Ectodermal cell (in vitro differentiated cells): ENCODE measurements around the gene PYGB.

ENCODE experiments used
- H3K27ac ChIP-seq: 2 replicates; pipeline ENCODE4 v1.7.0; 2013; ENCODE audit warnings: mild to moderate bottlenecking, low read depth, low read length; ENCODE audit not compliant: insufficient read depth, poor library complexity, severe bottlenecking
- H3K27me3 ChIP-seq: 2 replicates; pipeline ENCODE4 v1.7.0; 2013; ENCODE audit warnings: mild to moderate bottlenecking, low read length; ENCODE audit not compliant: insufficient read depth, control insufficient read depth, poor library complexity, severe bottlenecking
- H3K36me3 ChIP-seq: one replicate; pipeline ENCODE4 v1.7.0; 2013; ENCODE audit warnings: low read length; ENCODE audit not compliant: control insufficient read depth, insufficient read depth
- H3K4me1 ChIP-seq: one replicate; pipeline ENCODE4 v1.7.0; 2013; ENCODE audit warnings: low read length; ENCODE audit not compliant: control insufficient read depth, insufficient read depth
- H3K4me3 ChIP-seq: 2 replicates; pipeline ENCODE4 v1.7.0; 2013; ENCODE audit warnings: low read depth, low read length, control low read depth; ENCODE audit not compliant: insufficient read depth
- H3K9me3 ChIP-seq: 2 replicates; pipeline ENCODE4 v1.7.0; 2013; ENCODE audit warnings: mild to moderate bottlenecking, low read length, moderate library complexity; ENCODE audit not compliant: control insufficient read depth
- WGBS, 2 experiments: methylation state at CpG; one replicate each; pipeline ENCODE4 v1.1.7; 2013; ENCODE audit warnings: missing lambda C conversion rate in 2 of 2; 5-methylcytosine and 5-hydroxymethylcytosine counted together

The PYGB gene

GRCh38 chr20:25277941-25278521 lies 30.1 kb downstream of the PYGB start:
- H3K36me3 ChIP-seq: peaks cover 18% of the 10 kb centered on the region
- no peak overlapping the region for H3K4me3 ChIP-seq
- H3K9me3 ChIP-seq: no peaks in the 10 kb centered on the region
- no peaks in the 10 kb centered on the region for H3K4me1 ChIP-seq
- H3K27me3 ChIP-seq: no peaks in the 10 kb centered on the region
- H3K27ac ChIP-seq: no peak overlapping the region
- WGBS, 2 experiments: 93 to 94% methylated on average over 19 of the region's 19 CpGs

- Histone ChIP-seq H3K36me3 (peaks cover 16% of the 10 kb centered on the region), H3K9me3 (no peaks in the 10 kb centered on the region), H3K4me1 (no peaks in the 10 kb centered on the region), H3K27me3 (no peaks in the 10 kb centered on the region), H3K4me3 (no peak overlapping the region), H3K27ac (no peak overlapping the region)
- WGBS, 2 experiments: 94% methylated on average over 26 of the region's 26 CpGs
Measured at GRCh38 chr20:25278636-25279361, 30.9 kb downstream of the PYGB start.

- Histone ChIP-seq H3K4me1 (no peaks in the 10 kb centered on the region), H3K27ac (no peak overlapping the region), H3K4me3 (no peak overlapping the region), H3K36me3 (peaks cover 22% of the 10 kb centered on the region), H3K9me3 (no peaks in the 10 kb centered on the region), H3K27me3 (no peaks in the 10 kb centered on the region)
- WGBS, 2 experiments: 94 to 97% methylated on average over 9 of the region's 9 CpGs
Measured at GRCh38 chr20:25279403-25279802, 31.5 kb downstream of the PYGB start.

GRCh38 chr20:25280051-25280573 lies 32.2 kb downstream of the PYGB start:
- Histone ChIP-seq H3K27ac (no peak overlapping the region), H3K36me3 (peaks cover 27% of the 10 kb centered on the region), H3K9me3 (no peaks in the 10 kb centered on the region), H3K4me3 (no peak overlapping the region), H3K4me1 (no peaks in the 10 kb centered on the region), H3K27me3 (no peaks in the 10 kb centered on the region)
- WGBS, 2 experiments: 95 to 96% methylated on average over 15 of the region's 15 CpGs

- peaks cover 32% of the 10 kb centered on the region for H3K36me3 ChIP-seq
- H3K4me3 ChIP-seq: no peak overlapping the region
Measured at GRCh38 chr20:25280574-25281535, 33.0 kb downstream of the PYGB start.

GRCh38 chr20:25281541-25281991 lies 33.7 kb downstream of the PYGB start:
- H3K4me1 ChIP-seq: no peaks in the 10 kb centered on the region
- no peaks in the 10 kb centered on the region for H3K27me3 ChIP-seq
- peaks cover 36% of the 10 kb centered on the region for H3K36me3 ChIP-seq
- no peak overlapping the region for H3K4me3 ChIP-seq
- WGBS, 2 experiments: 94 to 96% methylated on average over 21 of the region's 21 CpGs
- no peaks in the 10 kb centered on the region for H3K9me3 ChIP-seq
- no peak overlapping the region for H3K27ac ChIP-seq

More at GRCh38 chr20:25280574-25281535, 33.0 kb downstream of the PYGB start:
- H3K27me3 ChIP-seq: no peaks in the 10 kb centered on the region
- no peaks in the 10 kb centered on the region for H3K9me3 ChIP-seq
- no peaks in the 10 kb centered on the region for H3K4me1 ChIP-seq
- no peak overlapping the region for H3K27ac ChIP-seq
- 95 to 96% methylated on average over 33 of the region's 33 CpGs for WGBS, 2 experiments

GRCh38 chr20:25282034-25282781 lies 34.3 kb downstream of the PYGB start:
- 92 to 93% methylated on average over 22 of the region's 22 CpGs for WGBS, 2 experiments
- Histone ChIP-seq H3K4me1 (no peaks in the 10 kb centered on the region), H3K27ac (no peak overlapping the region), H3K9me3 (no peaks in the 10 kb centered on the region), H3K4me3 (no peak overlapping the region), H3K27me3 (no peaks in the 10 kb centered on the region), H3K36me3 (peaks cover 42% of the 10 kb centered on the region)

GRCh38 chr20:25282796-25283195 lies 34.9 kb downstream of the PYGB start:
- peaks cover 48% of the 10 kb centered on the region for H3K36me3 ChIP-seq
- no peaks in the 10 kb centered on the region for H3K27me3 ChIP-seq
- H3K4me1 ChIP-seq: no peaks in the 10 kb centered on the region
- H3K9me3 ChIP-seq: no peaks in the 10 kb centered on the region
- no peak overlapping the region for H3K4me3 ChIP-seq
- WGBS, 2 experiments: 93 to 94% methylated on average over 11 of the region's 11 CpGs
- no peak overlapping the region for H3K27ac ChIP-seq

GRCh38 chr20:25283221-25283951 lies 35.5 kb downstream of the PYGB start:
- H3K36me3 ChIP-seq: peaks cover 50% of the 10 kb centered on the region
- 95% methylated on average over 24 of the region's 24 CpGs for WGBS, 2 experiments
- no peak overlapping the region for H3K4me3 ChIP-seq
- H3K27ac ChIP-seq: no peak overlapping the region
- H3K27me3 ChIP-seq: no peaks in the 10 kb centered on the region
- no peaks in the 10 kb centered on the region for H3K4me1 ChIP-seq
- no peaks in the 10 kb centered on the region for H3K9me3 ChIP-seq
